ENCODE measurements around the gene TPMT. TPM values are rescaled to one million over a fixed set of nuclear protein-coding genes. Genes with fewer than 3 reads are reported as not detected.

The TPMT gene
- total and polyA plus RNA-seq, 11 donors = 7.1 to 22.5 (median 13.7) TPM

Other genes starting within 250 kb of the TPMT start
- gene KIF13A, start 167.4 kb downstream of the TPMT start, total RNA-seq = 100 to 1,000 TPM in 3 of 9 donors, 10 to 100 TPM in 6; 49.2 to 148 (median 85.1) TPM
- 10 to 100 TPM; 17.1 to 39.1 TPM for gene KIF13A, start 167.4 kb downstream of the TPMT start, polyA plus RNA-seq
- gene NHLRC1, start 32.4 kb downstream of the TPMT start, total RNA-seq = 1 to 10 TPM in 6 of 9 donors, under 1 TPM in 3; 0.56 to 2.6 (median 1.3) TPM
- 1 to 10 TPM; 1.0 to 1.3 TPM for gene NHLRC1, start 32.4 kb downstream of the TPMT start, polyA plus RNA-seq
- gene KDM1B, start 345 bp upstream of the TPMT start, total RNA-seq = 10 to 100 TPM; 10.0 to 21.8 (median 15.8) TPM
- 10 to 100 TPM in 1 of 2 donors, 1 to 10 TPM in 1; 2.1 to 13.6 TPM for gene KDM1B, start 345 bp upstream of the TPMT start, polyA plus RNA-seq
- 10 to 100 TPM; 41.3 to 83.0 (median 64.7) TPM for gene DEK, start 109.5 kb upstream of the TPMT start, total RNA-seq
- 10 to 100 TPM; 20.9 to 47.2 TPM for gene DEK, start 109.5 kb upstream of the TPMT start, polyA plus RNA-seq
- gene RNF144B, start 232.3 kb upstream of the TPMT start, total RNA-seq = 10 to 100 TPM in 5 of 9 donors, 1 to 10 TPM in 4; 7.1 to 20.7 (median 12.3) TPM
- 1 to 10 TPM; 6.1 to 8.0 TPM for gene RNF144B, start 232.3 kb upstream of the TPMT start, polyA plus RNA-seq